Measurements from ENCODE around the gene CD22.

CD22 gene

DNA sequence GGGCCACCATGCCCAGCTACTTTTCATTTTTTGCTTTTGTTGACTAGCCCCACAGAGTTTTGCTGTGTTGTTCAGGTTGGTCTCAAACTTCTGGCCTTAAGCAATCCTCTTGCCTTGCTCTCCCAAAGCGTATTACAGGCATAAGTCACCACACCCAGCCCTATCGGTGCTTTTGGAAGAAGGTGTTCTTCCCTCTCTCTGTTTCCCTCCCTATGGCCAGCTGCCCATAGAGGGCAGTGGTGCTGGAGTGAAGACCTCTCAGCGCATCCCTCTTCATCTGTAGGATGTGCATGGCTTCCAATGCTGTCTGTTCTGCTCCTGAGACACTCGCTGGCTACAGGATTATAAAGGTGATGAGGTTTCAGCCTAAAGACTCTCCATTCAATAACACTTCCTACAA, 1.3 kb upstream of the CD22 start:
- H3K9me3 ChIP-seq (ENCODE audit: low read depth, low read length), result no peaks in the 10 kb centered on the region
- no peak overlapping the region for H3K9ac ChIP-seq (ENCODE audit: insufficient read length)
- no peak for DNase-seq (ENCODE audit: low read depth, low spot score)
- TF ChIP-seq FOXP2 (optimal IDR thresholded peaks at IDR 0.05; ENCODE audit: control extremely low read depth, extremely low read length, insufficient read depth), result no peak
- TF ChIP-seq EZH2 (IDR thresholded peaks at IDR 0.05), result no peak
- no peak for TF ChIP-seq POLR2AphosphoS5 (IDR thresholded peaks at IDR 0.05; ENCODE audit: borderline replicate concordance, low read depth, low read length)
- H3K4me3 ChIP-seq, result no peak overlapping the region
- no peaks in the 10 kb centered on the region for H3K36me3 ChIP-seq (ENCODE audit: insufficient read depth, low read length)
- no peak overlapping the region for H3K27ac ChIP-seq

- H3K9me3 ChIP-seq (ENCODE audit: low read depth, low read length), result no peaks in the 10 kb centered on the region
- no peak for DNase-seq (ENCODE audit: low read depth, low spot score)
- H3K4me3 ChIP-seq, result no peak overlapping the region
- TF ChIP-seq EZH2 (IDR thresholded peaks at IDR 0.05) (no peak), POLR2AphosphoS5 (IDR thresholded peaks at IDR 0.05; ENCODE audit: borderline replicate concordance, low read depth, low read length) (no peak), FOXP2 (optimal IDR thresholded peaks at IDR 0.05; ENCODE audit: control extremely low read depth, extremely low read length, insufficient read depth) (no peak)
- H3K36me3 ChIP-seq (ENCODE audit: insufficient read depth, low read length), result no peaks in the 10 kb centered on the region
- no peak overlapping the region for H3K27ac ChIP-seq
- no peak overlapping the region for H3K9ac ChIP-seq (ENCODE audit: insufficient read length)
These were observed 336 bp downstream of the CD22 start for GRCh38 chr19:35329323-35329722.

DNA sequence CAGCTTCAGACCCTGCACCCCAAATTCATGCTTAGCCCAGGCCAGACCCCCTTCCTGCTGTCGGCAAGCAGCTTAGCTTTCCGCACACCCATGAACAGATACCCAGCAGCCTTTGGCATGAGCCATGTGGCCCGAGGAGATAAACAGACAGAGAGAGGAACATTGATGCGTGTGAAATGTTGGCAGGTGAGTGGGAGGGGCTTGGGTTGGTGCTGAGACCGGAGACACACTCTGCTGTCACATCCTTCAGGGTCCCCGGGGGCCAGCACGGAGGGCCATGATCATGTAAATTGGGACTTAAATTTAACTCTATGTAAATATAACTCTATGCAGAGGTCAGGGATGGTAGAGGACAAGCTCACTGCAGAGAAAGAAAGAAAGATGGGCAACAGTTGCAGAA, 1.5 kb downstream of the CD22 start:
- no peak overlapping the region for H3K4me3 ChIP-seq
- no peaks in the 10 kb centered on the region for H3K9me3 ChIP-seq (ENCODE audit: low read depth, low read length)
- H3K9ac ChIP-seq (ENCODE audit: insufficient read length), result no peak overlapping the region
- H3K27ac ChIP-seq, result no peak overlapping the region
- DNase-seq (ENCODE audit: low read depth, low spot score), result no peak
- no peak for TF ChIP-seq EZH2 (IDR thresholded peaks at IDR 0.05)
- TF ChIP-seq POLR2AphosphoS5 (IDR thresholded peaks at IDR 0.05; ENCODE audit: borderline replicate concordance, low read depth, low read length), result no peak
- no peaks in the 10 kb centered on the region for H3K36me3 ChIP-seq (ENCODE audit: insufficient read depth, low read length)

GRCh38 chr19:35331551-35332214, 2.7 kb downstream of the CD22 start:
- H3K27ac ChIP-seq, result no peak overlapping the region
- no peak overlapping the region for H3K4me3 ChIP-seq
- no peak for TF ChIP-seq POLR2AphosphoS5 (IDR thresholded peaks at IDR 0.05; ENCODE audit: borderline replicate concordance, low read depth, low read length)
- no peak for TF ChIP-seq EZH2 (IDR thresholded peaks at IDR 0.05)
- no peak for TF ChIP-seq FOXP2 (optimal IDR thresholded peaks at IDR 0.05; ENCODE audit: control extremely low read depth, extremely low read length, insufficient read depth)
- no peak for DNase-seq (ENCODE audit: low read depth, low spot score)
- no peak overlapping the region for H3K9ac ChIP-seq (ENCODE audit: insufficient read length)
- H3K9me3 ChIP-seq (ENCODE audit: low read depth, low read length), result no peaks in the 10 kb centered on the region
- H3K36me3 ChIP-seq (ENCODE audit: insufficient read depth, low read length), result no peaks in the 10 kb centered on the region

GRCh38 chr19:35332817-35333216, 3.8 kb downstream of the CD22 start:
- no peak for DNase-seq (ENCODE audit: low read depth, low spot score)
- H3K36me3 ChIP-seq (ENCODE audit: insufficient read depth, low read length), result no peaks in the 10 kb centered on the region
- H3K27ac ChIP-seq, result no peak overlapping the region
- H3K9me3 ChIP-seq (ENCODE audit: low read depth, low read length), result no peaks in the 10 kb centered on the region
- TF ChIP-seq EZH2 (IDR thresholded peaks at IDR 0.05) (no peak), POLR2AphosphoS5 (IDR thresholded peaks at IDR 0.05; ENCODE audit: borderline replicate concordance, low read depth, low read length) (no peak), FOXP2 (optimal IDR thresholded peaks at IDR 0.05; ENCODE audit: control extremely low read depth, extremely low read length, insufficient read depth) (no peak)
- no peak overlapping the region for H3K4me3 ChIP-seq
- H3K9ac ChIP-seq (ENCODE audit: insufficient read length), result no peak overlapping the region

GRCh38 chr19:35334144-35334753, 5.3 kb downstream of the CD22 start:
- H3K36me3 ChIP-seq (ENCODE audit: insufficient read depth, low read length), result no peaks in the 10 kb centered on the region
- H3K27ac ChIP-seq, result no peak overlapping the region
- no peak for TF ChIP-seq POLR2AphosphoS5 (IDR thresholded peaks at IDR 0.05; ENCODE audit: borderline replicate concordance, low read depth, low read length)
- TF ChIP-seq EZH2 (IDR thresholded peaks at IDR 0.05), result no peak
- no peaks in the 10 kb centered on the region for H3K9me3 ChIP-seq (ENCODE audit: low read depth, low read length)
- DNase-seq (ENCODE audit: low read depth, low spot score), result no peak
- no peak overlapping the region for H3K9ac ChIP-seq (ENCODE audit: insufficient read length)
- no peak overlapping the region for H3K4me3 ChIP-seq

GRCh38 chr19:35336166-35336955, 7.4 kb downstream of the CD22 start:
- TF ChIP-seq EZH2 (IDR thresholded peaks at IDR 0.05) (no peak), POLR2AphosphoS5 (IDR thresholded peaks at IDR 0.05; ENCODE audit: borderline replicate concordance, low read depth, low read length) (no peak), FOXP2 (optimal IDR thresholded peaks at IDR 0.05; ENCODE audit: control extremely low read depth, extremely low read length, insufficient read depth) (no peak)
- no peak for DNase-seq (ENCODE audit: low read depth, low spot score)
- Histone ChIP-seq H3K9me3 (ENCODE audit: low read depth, low read length) (no peaks in the 10 kb centered on the region), H3K4me3 (no peak overlapping the region), H3K27ac (no peak overlapping the region), H3K9ac (ENCODE audit: insufficient read length) (no peak overlapping the region), H3K36me3 (ENCODE audit: insufficient read depth, low read length) (no peaks in the 10 kb centered on the region)

GRCh38 chr19:35337097-35337983, 8.4 kb downstream of the CD22 start:
- Histone ChIP-seq H3K4me3 (no peak overlapping the region), H3K9ac (ENCODE audit: insufficient read length) (no peak overlapping the region), H3K36me3 (ENCODE audit: insufficient read depth, low read length) (no peaks in the 10 kb centered on the region), H3K9me3 (ENCODE audit: low read depth, low read length) (no peaks in the 10 kb centered on the region), H3K27ac (no peak overlapping the region)
- TF ChIP-seq EZH2 (IDR thresholded peaks at IDR 0.05) (no peak), FOXP2 (optimal IDR thresholded peaks at IDR 0.05; ENCODE audit: control extremely low read depth, extremely low read length, insufficient read depth) (no peak), POLR2AphosphoS5 (IDR thresholded peaks at IDR 0.05; ENCODE audit: borderline replicate concordance, low read depth, low read length) (no peak)
- no peak for DNase-seq (ENCODE audit: low read depth, low spot score)

All from SK-N-MC (cell line).